GM18867 (cell line): Measurements from ENCODE around the gene SMARCD2.

ENCODE experiments used
- ATAC-seq: cut with Tn5 transposase; IDR thresholded peaks from one replicate; pipeline ENCODE4 v1.9.1; 2021; ENCODE audit warnings: mild to moderate bottlenecking, moderate library complexity; ENCODE audit not compliant: unreplicated experiment

The SMARCD2 gene

DNA sequence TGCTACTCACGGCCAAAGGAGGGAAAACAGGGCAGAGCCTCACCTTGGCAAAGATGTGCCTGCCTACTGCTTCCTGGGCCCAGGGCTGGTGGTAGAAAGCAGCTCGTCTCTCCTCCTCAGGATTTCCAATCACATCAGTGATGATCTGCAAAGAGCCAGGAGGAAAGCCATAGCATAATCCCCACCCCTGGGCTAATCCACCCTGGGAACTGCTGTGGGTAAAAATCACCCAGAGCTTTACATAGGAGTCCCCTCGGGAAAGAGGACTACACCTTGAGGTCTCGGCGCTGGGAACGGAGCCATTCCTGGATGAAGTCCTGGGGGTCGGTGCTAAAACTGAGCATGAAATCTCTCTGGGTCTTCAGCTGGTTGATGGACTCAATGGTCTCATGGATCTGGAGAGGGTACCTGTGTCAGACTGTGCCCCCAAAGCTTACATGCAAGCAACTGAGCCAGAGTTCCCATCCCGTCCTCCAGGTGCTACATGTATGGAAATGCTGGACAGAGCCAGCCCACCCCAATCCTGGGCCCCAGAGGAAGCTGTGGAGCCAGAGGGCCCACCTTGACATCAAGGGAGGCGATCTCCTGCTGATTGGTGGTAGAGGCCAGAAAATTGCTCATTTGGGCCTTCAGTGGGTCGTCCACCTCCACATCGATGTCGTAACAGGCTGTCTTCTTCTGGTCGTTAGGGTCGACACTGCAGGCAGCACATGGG, 9.3 kb downstream of the SMARCD2 start:
- ATAC-seq: no peak

DNA sequence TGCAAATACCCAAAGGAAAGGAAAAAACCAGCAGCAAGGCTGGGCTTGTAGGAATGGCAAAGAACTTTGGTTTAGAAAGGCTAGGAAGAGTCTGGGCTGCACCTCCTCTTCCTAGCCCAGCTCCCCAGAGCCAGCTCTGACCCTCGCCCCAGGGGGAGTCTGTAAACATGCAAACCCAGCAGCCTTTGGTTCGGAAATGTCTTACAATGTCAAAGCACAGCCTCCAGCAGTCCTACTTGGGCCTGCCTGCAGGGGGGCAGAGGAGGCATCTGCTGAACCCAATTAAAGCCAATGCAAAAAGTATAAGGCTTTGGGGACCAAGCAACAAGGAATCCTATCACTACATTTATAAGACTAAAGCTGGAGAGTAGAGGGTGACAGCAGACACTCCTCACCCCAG, 10.0 kb downstream of the SMARCD2 start:
- ATAC-seq: no peak

DNA sequence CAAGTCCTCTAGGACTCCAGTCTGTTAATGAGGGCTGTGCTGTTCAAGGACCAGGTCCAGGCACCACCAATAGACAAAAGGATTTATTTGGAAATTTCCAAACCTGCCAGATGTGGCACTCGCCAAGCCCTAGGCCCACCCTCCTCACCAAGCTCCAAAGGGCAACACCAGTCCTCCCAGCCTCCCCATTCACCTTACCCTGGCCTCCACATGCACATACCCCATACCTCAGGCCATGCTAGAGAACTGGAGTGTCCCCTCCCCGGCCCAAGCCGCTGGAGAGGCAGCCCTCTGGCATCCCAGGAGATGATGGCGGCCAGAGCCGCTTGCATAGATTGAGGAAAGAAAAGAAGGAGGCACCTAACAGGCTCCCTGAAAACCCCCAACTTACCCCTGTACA, 10.5 kb downstream of the SMARCD2 start:
- no peak for ATAC-seq

DNA sequence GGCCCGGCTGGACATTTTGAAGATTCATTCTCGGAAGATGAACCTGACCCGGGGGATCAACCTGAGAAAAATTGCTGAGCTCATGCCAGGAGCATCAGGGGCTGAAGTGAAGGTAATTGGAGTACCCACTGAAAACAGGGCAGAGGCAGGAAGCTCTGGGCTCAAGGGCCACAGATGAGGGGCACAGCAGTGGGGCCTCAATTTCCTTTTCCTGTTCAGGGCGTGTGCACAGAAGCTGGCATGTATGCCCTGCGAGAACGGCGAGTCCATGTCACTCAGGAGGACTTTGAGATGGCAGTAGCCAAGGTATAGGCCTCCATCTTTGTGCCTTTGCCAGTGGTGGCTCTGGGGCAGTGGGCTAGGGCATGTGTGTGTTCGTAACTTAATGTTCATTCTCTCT, 11.0 kb downstream of the SMARCD2 start:
- ATAC-seq: no peak

DNA sequence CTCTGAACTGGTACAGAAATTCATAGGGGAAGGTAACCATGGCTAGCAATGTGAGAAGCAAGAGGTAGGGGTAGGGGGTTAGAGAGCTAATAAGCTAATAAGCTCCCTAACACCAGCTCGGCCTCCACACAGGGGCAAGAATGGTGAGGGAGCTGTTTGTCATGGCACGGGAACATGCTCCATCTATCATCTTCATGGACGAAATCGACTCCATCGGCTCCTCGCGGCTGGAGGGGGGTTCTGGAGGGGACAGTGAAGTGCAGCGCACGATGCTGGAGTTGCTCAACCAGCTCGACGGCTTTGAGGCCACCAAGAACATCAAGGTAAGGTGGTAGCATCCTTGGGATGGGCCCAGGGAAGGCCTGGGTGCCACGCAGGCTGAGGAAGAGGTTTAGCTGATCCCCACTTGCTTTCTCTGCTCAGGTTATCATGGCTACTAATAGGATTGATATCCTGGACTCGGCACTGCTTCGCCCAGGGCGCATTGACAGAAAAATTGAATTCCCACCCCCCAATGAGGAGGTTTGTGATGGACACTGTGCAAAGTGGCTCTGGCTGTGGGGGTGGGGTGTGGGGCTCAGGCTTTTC, 11.5 kb downstream of the SMARCD2 start:
- ATAC-seq: no peak

DNA sequence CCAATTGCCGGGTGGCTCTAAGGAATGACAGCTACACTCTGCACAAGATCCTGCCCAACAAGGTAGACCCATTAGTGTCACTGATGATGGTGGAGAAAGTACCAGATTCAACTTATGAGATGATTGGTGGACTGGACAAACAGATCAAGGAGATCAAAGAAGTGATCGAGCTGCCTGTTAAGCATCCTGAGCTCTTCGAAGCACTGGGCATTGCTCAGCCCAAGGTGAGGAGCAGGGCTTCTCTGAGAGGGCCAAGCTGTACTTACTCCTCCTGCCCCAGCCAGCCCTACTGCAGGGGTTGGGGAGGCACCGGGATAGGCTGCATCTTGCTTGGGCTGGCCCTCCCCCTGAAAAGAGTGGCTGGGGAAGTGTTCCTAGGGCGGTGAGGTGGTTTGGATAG, 12.2 kb downstream of the SMARCD2 start:
- ATAC-seq: no peak

DNA sequence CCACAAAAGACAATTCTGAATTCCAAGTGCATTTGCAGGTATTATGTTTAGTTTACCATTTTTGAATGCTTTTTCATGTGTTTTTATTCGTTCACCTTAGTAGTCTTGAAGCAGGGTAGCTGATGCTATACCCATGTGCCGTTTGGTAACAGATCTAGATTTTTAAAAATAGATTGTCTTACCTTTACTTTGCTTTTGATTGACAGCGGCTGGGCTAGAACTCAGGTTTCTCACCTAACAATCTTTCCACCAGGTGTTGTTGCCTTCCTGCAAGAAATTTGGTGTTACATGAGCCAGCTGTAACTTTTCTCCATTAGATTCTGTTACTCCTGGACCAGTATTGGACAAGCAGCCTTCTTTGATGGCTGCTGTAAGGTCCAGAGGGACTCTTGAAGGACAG, 13.5 kb downstream of the SMARCD2 start:
- ATAC-seq: no peak

DNA sequence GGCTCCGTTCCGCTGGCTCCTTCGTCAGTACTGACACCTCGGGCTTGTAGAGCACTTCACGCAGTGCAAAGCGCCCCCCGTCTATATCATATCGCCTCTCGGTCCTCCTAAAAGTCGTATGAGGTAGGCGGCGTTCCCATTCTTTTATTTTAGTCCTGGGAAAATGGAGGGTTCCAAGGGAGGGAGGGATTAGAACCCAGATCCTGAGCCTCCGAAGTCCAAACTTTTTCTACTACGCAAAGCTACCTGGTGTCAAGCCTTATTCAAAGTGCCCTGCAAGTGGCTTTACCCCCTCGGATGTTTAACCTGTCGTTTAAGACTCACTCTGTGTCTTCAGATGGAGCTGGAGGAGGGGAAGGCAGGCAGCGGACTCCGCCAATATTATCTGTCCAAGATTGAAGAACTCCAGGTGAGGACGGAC, 14.7 kb downstream of the SMARCD2 start:
- ATAC-seq: no peak

DNA sequence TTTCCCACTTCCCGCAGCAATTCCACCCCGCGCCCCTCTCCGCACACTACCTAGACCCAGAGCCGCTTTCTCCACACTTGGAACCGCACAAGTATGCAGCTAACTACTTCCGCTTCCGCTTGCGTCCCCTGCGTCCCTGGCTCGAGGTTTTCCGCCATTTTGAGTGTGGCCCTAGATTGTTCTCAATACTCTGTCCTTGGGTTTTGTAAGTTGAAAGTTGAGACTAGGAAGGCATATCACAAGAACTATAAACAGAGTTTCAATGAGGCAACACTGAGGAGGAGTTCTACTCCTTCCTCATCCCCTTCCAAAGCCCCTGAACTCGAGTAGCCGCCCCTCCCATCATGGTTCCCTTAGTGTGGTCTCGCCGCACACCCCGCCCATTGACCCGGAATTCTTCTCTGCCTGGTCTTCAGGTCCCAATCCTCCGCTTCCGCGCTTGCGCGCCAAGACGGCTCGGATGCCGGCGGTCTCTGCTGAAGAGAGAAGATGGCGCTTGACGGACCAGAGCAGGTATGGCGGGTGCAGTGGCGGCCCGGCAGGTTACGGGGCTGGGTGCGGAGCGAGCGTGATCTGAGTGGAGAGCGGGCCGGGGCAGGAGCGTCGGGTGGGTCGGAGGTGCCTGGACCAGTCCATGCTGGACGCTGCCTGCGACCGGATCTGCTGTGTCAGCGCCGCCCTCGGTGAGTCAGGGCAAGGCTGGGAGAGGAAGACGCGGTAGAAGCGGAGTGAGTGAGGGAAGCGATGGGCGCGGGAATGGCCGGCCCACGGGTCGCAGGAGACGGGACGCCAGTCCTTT, 15.3 kb downstream of the SMARCD2 start, which contains the start of the genes FTSJ3 and PSMC5:
FTSJ3 (minus strand) TSS at position 662 of the 799 bp plus-strand sequence. CDS start 761 bp downstream, outside the sequence.
PSMC5 (plus strand) TSS at position 430 of the 799 bp plus-strand sequence; CDS start at position 490, 60 bp downstream.
- peak; percentile 86 for ATAC-seq

DNA sequence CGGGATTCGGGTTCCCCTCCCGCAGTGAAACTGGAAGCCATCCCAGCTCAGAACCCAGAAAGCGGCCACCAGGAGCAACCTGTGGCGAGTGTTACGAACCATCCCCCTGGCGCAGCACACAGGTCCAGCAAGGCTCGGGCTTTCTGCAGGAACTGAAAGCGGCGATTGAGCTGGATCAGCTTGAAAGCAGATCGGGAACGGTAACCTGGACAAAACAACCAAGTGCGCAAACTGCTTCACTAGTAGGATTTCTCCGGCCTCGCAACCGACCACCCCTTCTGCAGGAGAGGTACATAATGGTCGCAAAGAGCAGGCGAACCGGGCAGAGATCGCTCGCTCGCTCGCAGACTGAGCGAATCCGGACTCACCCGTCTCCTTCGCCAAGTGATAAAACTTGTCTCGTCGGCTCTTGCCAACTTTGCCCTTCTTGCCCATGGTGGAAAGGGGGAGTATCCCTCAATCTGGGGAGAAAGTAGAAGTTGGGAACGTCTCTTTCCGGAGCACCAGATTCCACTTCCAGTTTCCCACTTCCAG, 15.9 kb downstream of the SMARCD2 start:
- ATAC-seq: peak; percentile 6

DNA sequence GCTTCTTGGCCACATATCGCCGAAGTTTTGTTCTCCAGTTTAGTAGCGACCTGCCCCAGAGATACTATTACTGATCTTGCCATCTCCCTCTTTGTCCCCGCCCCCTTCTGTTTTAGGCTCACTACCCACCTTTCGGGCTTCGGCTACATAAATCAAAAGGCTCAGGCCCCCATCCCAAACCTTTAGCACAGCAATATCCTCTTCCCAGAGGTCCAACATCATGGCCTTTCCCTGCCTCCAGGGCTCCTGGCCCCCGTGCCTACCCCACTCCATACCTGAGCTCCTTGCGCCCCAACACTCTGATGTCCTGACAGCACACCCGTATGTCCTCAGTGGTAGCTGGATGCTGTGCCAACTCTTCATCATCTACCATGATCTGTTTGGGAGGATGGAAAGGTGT, 18.1 kb downstream of the SMARCD2 start:
- no peak for ATAC-seq

DNA sequence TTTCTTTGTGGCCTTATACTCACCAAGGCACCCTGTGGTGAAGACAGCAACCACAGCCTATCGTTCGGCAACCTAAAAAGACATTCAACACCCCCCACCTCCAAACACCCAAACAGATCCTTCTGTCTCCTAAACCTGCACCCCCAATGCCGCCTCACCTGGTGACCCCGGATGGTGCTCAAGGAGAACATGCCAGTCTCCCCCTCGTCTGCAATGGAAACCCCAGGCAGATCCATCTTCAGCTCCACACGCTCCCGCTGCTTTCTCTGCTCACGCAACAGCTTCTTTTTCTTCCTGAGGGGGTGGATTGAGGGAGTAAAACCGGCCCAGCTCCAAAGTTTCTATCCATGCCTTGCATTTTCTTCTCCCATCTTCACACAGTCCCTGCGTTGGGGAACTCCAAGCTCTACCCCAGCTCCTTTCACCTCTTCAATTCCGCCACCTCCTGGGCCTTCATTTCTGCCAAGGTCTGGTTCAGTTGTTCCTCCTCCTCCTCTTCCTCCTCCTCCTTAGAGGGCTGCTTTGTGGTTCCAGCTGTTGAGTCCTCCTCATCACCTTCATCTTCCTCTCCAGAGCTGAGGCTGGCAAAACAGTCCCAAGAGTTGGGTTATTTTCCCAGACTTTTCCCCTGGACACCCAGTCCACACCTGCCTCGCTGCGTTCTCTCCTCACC, 18.7 kb downstream of the SMARCD2 start:
- ATAC-seq: no peak

DNA sequence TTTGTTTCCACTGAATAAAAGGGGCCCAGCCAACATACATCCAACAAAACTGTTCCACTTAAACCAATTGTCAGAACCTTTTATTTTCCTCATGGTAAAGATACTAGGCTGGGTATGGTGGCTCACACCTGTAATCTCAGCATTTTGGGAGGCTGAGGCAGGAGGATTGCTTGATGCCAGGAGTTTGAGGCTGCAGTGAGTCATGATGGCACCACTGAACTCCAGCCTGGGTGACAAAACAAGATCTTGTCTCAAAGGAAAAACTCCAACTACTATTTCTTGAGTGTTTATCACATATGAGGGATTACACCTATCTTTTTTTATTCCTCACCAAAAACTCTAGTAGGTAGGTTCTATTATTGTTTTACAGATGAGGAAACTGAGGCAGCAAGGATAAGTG, 19.9 kb downstream of the SMARCD2 start:
- no peak for ATAC-seq

DNA sequence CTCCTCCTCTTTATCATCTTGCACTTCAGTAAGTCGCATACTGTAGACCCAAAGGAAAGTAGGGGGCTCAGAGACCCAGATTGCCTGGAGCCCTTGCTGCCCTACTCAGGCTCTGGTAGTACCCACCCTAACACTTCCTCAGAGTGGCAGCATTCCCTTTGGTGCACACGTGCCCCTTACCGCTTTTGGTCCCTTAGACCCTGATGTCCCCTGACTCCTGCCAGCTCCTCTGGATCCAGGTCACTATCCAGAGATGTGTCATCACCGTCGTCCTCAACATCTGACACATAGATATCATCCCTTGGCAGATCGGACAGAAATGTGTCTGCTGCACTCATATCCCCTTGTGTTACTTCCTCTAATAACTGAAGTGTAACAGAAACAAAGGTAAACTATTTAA, 20.7 kb downstream of the SMARCD2 start:
- no peak for ATAC-seq

DNA sequence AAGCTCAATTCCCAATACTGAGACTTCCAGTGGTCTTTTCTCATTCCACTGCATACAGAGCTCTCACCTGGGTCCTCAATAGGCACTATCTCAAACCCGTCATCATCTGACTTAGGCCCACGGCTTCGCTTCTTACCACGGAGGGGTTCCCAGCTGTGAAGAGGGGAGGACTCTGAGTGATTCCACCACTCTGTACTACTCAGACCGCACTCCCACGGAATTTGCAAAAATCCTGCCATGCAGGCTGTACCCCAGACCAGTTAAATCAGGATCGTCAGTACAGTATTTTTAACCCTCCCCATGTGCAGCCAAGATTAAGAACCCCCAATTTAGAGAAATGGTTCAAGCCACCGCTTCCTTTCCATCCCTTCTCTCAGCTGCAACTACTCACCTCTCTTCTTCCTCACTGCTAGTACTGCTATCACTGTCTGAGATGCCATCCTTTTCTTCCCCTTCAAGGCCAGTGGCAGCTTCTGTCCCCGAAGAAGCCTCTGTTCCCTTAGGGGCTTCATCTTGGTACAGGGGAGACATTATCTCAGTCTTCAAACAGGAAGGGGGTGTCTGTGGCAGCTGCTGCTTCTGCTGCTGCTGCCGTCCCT, 21.4 kb downstream of the SMARCD2 start:
- no peak for ATAC-seq

DNA sequence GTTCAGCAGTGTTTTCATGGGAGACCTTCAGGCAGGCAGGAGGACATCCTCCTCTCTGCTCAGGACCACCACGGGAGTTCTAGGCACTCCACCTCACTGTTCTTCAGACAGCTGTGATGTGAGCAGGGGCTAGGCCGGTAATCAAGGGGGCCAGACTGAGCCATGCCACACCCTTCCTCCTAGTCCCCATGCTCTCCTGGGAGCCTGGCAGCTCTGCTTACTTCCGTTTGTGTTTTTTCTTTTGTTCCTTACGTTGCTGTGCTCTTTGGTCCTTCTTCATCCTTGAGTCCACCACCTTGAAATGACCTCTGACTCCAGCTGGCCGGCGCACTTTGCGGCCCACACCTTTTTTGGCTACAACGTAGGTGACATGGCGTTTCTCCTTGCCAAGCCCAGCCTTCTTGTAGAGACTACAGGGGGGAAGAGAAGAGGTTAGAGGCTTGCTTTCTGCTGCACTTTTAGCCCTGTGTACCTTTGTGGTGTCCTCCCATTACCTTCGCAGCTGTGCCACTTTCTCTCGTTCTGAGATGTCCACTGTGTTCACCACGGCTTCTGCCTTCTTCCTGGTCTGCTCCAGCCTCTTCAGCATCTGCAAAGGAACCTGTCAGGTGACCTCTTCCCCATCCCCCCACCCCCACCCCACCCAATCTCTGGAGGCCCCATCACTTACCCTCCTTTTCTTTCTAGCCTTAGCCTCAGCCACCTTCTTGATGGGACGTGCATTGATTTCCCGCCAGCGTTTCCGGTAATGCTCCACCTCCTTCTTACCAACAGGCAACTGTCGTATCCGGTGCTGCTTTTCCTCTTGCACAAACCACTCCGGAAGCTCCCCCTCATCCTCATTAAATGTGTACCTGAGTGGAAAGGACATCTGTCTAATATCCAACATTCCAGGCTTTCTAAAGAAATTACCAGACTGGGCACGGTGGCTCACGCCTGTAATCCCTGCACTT, 22.6 kb downstream of the SMARCD2 start:
- ATAC-seq: no peak

DNA sequence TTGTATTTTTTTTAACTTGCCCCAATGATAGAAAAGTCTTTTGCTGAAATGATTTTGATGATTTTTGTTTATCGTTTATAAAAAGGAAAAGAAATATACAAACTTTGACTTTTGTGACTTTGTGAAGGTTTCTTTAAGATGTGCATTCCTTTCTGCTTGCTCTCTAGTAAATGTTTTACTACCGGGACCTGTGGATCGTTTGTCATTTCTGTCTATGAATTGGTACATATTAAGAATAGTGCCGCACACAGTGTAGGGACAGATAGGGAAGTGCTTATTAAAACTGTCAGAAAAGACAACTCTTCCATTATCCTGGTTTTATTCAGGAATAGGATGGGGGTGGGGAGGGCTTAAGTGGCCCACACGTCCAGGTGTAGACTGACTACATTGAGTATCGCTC, 23.4 kb downstream of the SMARCD2 start:
- no peak for ATAC-seq

DNA sequence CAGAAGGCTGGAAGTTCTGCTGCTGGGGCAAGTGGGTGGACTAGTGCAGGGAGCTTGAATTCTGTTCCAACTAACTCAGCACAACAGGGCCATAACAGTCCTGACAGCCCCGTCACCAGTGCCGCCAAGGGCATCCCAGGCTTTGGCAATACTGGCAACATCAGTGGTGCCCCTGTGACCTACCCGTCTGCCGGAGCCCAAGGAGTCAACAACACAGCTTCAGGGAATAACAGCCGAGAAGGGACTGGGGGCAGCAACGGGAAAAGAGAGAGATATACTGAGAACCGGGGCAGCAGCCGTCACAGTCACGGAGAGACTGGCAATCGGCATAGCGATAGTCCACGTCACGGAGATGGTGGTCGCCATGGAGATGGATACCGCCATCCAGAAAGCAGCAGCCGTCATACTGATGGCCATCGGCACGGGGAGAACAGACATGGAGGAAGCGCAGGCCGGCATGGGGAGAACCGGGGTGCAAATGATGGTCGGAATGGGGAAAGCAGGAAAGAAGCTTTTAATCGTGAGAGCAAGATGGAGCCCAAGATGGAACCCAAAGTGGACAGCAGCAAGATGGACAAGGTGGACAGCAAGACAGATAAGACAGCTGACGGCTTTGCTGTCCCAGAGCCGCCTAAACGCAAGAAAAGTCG, 24.6 kb downstream of the SMARCD2 start:
- ATAC-seq: no peak

DNA sequence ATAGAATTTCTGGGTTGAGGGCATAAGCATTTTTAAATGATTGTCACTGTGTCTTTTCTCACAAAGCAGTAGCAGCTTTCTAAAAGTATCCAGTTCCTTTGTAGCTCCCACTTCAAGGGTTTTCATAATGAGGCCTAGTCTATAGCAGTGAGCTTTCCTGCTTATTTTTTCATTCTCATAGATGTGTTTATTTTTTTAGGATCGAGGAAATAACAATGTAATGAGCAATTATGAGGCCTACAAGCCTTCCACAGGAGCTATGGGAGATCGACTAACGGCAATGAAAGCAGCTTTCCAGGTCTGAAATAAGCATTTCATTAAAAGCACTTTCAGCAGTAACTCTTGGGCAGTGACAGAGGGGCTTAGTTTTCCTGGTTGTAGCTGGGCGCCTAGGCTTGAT, 25.8 kb downstream of the SMARCD2 start:
- no peak for ATAC-seq
